ENCODE results near the gene LBHD1. TPM values are rescaled to one million over a fixed set of nuclear protein-coding genes. Genes with fewer than 3 reads are reported as not detected.
A peak's percentile ranks its signal among the peaks of the same experiment; 100 is the strongest.
"Not testable (repeated sequence)": the region's sequence is repeated elsewhere in the genome, so short reads cannot be mapped to it uniquely, and the experiment has no call there.

LBHD1 gene
- total RNA-seq, 1 donor from 2014 or later, result 0.94 TPM

- DNase-seq, result peak; percentile 53
Observed at GRCh38 chr11:62664405-62665074, 7.5 kb downstream of the LBHD1 start.

GRCh38 chr11:62656796-62657429 is 15.2 kb downstream of the LBHD1 start:
- DNase-seq, result no peak

GRCh38 chr11:62654297-62654696 is 17.8 kb downstream of the LBHD1 start:
- DNase-seq, result no peak

- DNase-seq, result no peak
Observed at GRCh38 chr11:62652161-62653006, 19.7 kb downstream of the LBHD1 start.

- DNase-seq, result not testable (repeated sequence)
Observed at GRCh38 chr11:62650283-62650682, 21.8 kb downstream of the LBHD1 start.

- no peak for DNase-seq
Observed at GRCh38 chr11:62649486-62649885, 22.6 kb downstream of the LBHD1 start.

- DNase-seq, result no peak
Observed at GRCh38 chr11:62648967-62649364, 23.1 kb downstream of the LBHD1 start.

GRCh38 chr11:62648185-62648966 is 23.7 kb downstream of the LBHD1 start:
- no peak for DNase-seq

GRCh38 chr11:62647609-62648005 is 24.5 kb downstream of the LBHD1 start:
- no peak for DNase-seq

- no peak for DNase-seq
Observed at GRCh38 chr11:62646825-62647608, 25.1 kb downstream of the LBHD1 start.

GRCh38 chr11:62645946-62646824 is 25.9 kb downstream of the LBHD1 start, which contains the start of gene GANAB:
TSS of gene GANAB (minus strand) at chr11:62646613. CDS start at chr11:62646599, 14 bp downstream.
- peak; percentile 98 for DNase-seq

- no peak for DNase-seq
Observed at GRCh38 chr11:62645671-62645945, 26.5 kb downstream of the LBHD1 start.

- no peak for DNase-seq
Observed at GRCh38 chr11:62644220-62644619, 27.8 kb downstream of the LBHD1 start.

- DNase-seq, result no peak
Observed at GRCh38 chr11:62632492-62632891, 39.6 kb downstream of the LBHD1 start.

GRCh38 chr11:62627713-62628112 is 44.4 kb downstream of the LBHD1 start:
- DNase-seq, result no peak

GRCh38 chr11:62622476-62623089 is 49.5 kb downstream of the LBHD1 start:
- DNase-seq, result no peak

- peak; percentile 97 for DNase-seq
Observed at GRCh38 chr11:62621567-62622470, 50.2 kb downstream of the LBHD1 start, which contains the start of gene B3GAT3. TSS of gene B3GAT3 (minus strand) at chr11:62621986. CDS start at chr11:62621947, 39 bp downstream.

- no peak for DNase-seq
Observed at GRCh38 chr11:62621027-62621566, 51.0 kb downstream of the LBHD1 start.

GRCh38 chr11:62616957-62617356 is 55.1 kb downstream of the LBHD1 start:
- DNase-seq, result not testable (repeated sequence)
